ENCODE results near the gene LCN10. TPM values are rescaled to one million over a fixed set of nuclear protein-coding genes. Genes with fewer than 3 reads are reported as not detected.

The LCN10 gene
- total and polyA plus RNA-seq, 9 of the 15 experiments (the other 6 are each of a cell fraction or from before 2014, with no cell fraction given): 0.10 to 0.21 (median 0.14) TPM; not detected in 6

DNA sequence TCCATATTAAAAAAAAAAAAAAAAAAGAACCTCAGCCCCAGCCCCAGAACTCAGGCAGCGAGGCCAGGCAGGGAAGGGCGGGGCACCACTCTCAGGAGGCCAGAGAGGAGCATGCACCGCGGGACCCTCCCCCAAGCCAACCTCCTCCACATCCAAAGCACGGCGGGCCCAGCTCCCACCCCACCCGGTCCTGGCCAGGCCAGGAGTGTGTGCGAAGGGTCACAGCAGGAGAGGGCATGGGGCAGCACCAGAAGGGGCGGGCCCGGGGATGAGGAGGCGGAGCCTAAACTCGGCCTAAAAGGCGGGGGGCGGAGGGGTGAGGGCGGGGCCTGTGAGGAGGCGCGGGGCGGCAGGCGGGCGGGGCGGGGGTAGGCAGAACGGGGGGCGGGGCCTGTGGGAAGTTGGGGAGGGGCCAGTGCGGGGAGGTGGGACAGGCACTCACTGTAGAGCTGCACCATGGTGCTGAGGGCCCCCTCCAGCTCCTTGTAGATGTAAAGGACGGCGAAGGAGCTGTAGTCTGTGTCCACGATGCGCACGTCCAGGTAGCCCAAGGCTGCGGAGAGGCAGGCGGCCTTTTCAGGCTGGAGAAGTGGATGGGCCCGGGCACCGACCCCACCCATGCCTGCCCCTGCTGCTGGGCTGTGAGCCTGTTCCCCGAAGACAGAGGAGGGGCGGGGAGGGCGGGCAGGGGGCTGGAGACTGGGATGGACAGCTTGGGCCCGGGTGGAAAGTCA is 20.3 kb upstream of the LCN10 start (continued):
- TF ChIP-seq MAZ (CRISPR knock-in tag; conservative IDR thresholded peaks at IDR 0.05 in 1 of 2, IDR thresholded peaks at IDR 0.05 in 1 of 2) (peak; percentile 67 to 70), CREM (IDR thresholded peaks at IDR 0.05; ENCODE audit: low read depth) (peak; percentile 18; the same call in 1 of the 2 replicates), BCOR (IDR thresholded peaks at IDR 0.05) (no peak), FOXJ2 (tag; IDR thresholded peaks at IDR 0.05) (no peak), PHB (CRISPR knock-in tag; IDR thresholded peaks at IDR 0.05) (no peak), ZBTB7A (IDR thresholded peaks at IDR 0.05; ENCODE audit: borderline replicate concordance, control insufficient read depth, low read depth, low read length) (0 out of 2 replicates have a peak, but pooled peaks have one; percentile 26), ZFX (CRISPR knock-in tag; IDR thresholded peaks at IDR 0.05) (peak; percentile 41; the same call in 1 of the 2 replicates), SUPT5H (IDR thresholded peaks at IDR 0.05) (peak; percentile 59; the same call in 1 of the 2 replicates), SMARCB1 (IDR thresholded peaks at IDR 0.05; ENCODE audit: insufficient read length, low read depth) (no peak), STAT5B (CRISPR knock-in tag; IDR thresholded peaks at IDR 0.05) (no peak), CREB1 (IDR thresholded peaks at IDR 0.05) (no peak; the same call in 1 of the 2 replicates), CREB1 (CRISPR knock-in tag; IDR thresholded peaks at IDR 0.05) (0 out of 2 replicates have a peak, but pooled peaks have one; percentile 18), PCBP2 (IDR thresholded peaks at IDR 0.05; ENCODE audit: low read depth, low read length, poor library complexity, severe bottlenecking) (no peak)
- TF ChIP-seq, protein P1, sequence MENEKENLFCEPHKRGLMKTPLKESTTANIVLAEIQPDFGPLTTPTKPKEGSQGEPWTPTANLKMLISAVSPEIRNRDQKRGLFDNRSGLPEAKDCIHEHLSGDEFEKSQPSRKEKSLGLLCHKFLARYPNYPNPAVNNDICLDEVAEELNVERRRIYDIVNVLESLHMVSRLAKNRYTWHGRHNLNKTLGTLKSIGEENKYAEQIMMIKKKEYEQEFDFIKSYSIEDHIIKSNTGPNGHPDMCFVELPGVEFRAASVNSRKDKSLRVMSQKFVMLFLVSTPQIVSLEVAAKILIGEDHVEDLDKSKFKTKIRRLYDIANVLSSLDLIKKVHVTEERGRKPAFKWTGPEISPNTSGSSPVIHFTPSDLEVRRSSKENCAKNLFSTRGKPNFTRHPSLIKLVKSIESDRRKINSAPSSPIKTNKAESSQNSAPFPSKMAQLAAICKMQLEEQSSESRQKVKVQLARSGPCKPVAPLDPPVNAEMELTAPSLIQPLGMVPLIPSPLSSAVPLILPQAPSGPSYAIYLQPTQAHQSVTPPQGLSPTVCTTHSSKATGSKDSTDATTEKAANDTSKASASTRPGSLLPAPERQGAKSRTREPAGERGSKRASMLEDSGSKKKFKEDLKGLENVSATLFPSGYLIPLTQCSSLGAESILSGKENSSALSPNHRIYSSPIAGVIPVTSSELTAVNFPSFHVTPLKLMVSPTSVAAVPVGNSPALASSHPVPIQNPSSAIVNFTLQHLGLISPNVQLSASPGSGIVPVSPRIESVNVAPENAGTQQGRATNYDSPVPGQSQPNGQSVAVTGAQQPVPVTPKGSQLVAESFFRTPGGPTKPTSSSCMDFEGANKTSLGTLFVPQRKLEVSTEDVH (IDR thresholded peaks at IDR 0.05; ENCODE audit: low read depth, partially characterized antibody): no peak
- TF ChIP-seq, protein P2, sequence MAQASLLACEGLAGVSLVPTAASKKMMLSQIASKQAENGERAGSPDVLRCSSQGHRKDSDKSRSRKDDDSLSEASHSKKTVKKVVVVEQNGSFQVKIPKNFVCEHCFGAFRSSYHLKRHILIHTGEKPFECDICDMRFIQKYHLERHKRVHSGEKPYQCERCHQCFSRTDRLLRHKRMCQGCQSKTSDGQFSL (CRISPR knock-in tag; IDR thresholded peaks at IDR 0.05): no peak
- TF ChIP-seq, protein P2 (tag; IDR thresholded peaks at IDR 0.05): no peak
- TF ChIP-seq, protein P3, sequence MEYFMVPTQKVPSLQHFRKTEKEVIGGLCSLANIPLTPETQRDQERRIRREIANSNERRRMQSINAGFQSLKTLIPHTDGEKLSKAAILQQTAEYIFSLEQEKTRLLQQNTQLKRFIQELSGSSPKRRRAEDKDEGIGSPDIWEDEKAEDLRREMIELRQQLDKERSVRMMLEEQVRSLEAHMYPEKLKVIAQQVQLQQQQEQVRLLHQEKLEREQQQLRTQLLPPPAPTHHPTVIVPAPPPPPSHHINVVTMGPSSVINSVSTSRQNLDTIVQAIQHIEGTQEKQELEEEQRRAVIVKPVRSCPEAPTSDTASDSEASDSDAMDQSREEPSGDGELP (CRISPR knock-in tag; IDR thresholded peaks at IDR 0.05; ENCODE audit: borderline replicate concordance): 0 out of 2 replicates have a peak, but pooled peaks have one; percentile 42
